Aorta (tissue), 5 donors: ENCODE measurements around the gene JAG2. TPM values are rescaled to one million over a fixed set of nuclear protein-coding genes. Genes with fewer than 3 reads are reported as not detected.

Experiments
- ATAC-seq: fragments of 200-7000 bp; cut with Tn5 transposase; one replicate; pipeline ENCODE4 v1.9.1; 2022; ENCODE audit warnings: moderate library complexity; ENCODE audit not compliant: low FRiP score
- DNase-seq, 2 donors: peaks; one replicate each; pipeline ENCODE4 v3.0.0-alpha.2; 2020
- H3K27ac ChIP-seq, 2 donors: one replicate each; pipeline ENCODE4 v1.5.1; 2013; ENCODE audit warnings: low read length in 2 of 2, mild to moderate bottlenecking in 2 of 2, moderate library complexity in 2 of 2, control low read depth in 1 of 2, inconsistent platforms in 1 of 2, low read depth in 1 of 2
- H3K27me3 ChIP-seq, 2 donors: one replicate each; pipeline ENCODE4 v1.6.1; 2013; ENCODE audit warnings: control low read depth in 1 of 2, low read length in 1 of 2, mild to moderate bottlenecking in 1 of 2, moderate library complexity in 1 of 2; ENCODE audit not compliant: insufficient read depth in 2 of 2, control insufficient read depth in 1 of 2
- H3K36me3 ChIP-seq, 2 donors: one replicate each; pipeline ENCODE4 v1.6.1; 2013; ENCODE audit warnings: control low read depth in 1 of 2, low read length in 1 of 2, mild to moderate bottlenecking in 1 of 2; ENCODE audit not compliant: insufficient read depth in 2 of 2, control insufficient read depth in 1 of 2
- H3K4me1 ChIP-seq, 2 donors: one replicate each; pipeline ENCODE4 v1.6.1; 2013; ENCODE audit warnings: low read length in 2 of 2, control low read depth in 1 of 2, mild to moderate bottlenecking in 1 of 2, moderate library complexity in 1 of 2; ENCODE audit not compliant: insufficient read depth in 2 of 2, control insufficient read depth in 1 of 2
- H3K4me3 ChIP-seq, 2 donors: one replicate each; pipeline ENCODE4 v1.5.1; 2013; ENCODE audit warnings: low read length in 2 of 2, control low read depth in 1 of 2, mild to moderate bottlenecking in 1 of 2
- H3K9me3 ChIP-seq: one replicate; pipeline ENCODE4 v1.6.1; 2013; ENCODE audit warnings: mild to moderate bottlenecking, low read length; ENCODE audit not compliant: control insufficient read depth
- WGBS, 2 donors: extraction: QIAGEN DNeasy Blood & Tissue Kit; methylation state at CpG; one replicate each; pipeline ENCODE4 v1.1.7; 2013; 5-methylcytosine and 5-hydroxymethylcytosine counted together
- intact Hi-C, 2 donors: fragments of 100-400 bp; cut with DNase I; formaldehyde crosslinking; loops; one replicate each; pipeline versions ENCODE4 v1.14.2 to v1.15.0; 2022
- polyA plus RNA-seq, 2 donors: library from polyadenylated mRNA; stranded (reverse); fragments of 200-250 nt; gene quantifications; one replicate each; pipeline ENCODE4 v1.2.3, GENCODE V29; 2013
- total RNA-seq, 2 donors: library from RNA; stranded (reverse); fragmentation: NEBNext Ultra II Directional; extraction: Animal tissue kit (Norgen Biotek cat#: 25700); gene quantifications; one replicate each; pipeline ENCODE4 v1.2.1, GENCODE V29; 2021
- donor health status: healthy with polysubstance abuse.
- donor health status: Bipolar disorder and iron deficiency.
- donor health status: DM: no; HTN: no; CAD: no.
- donor health status: DM: no; HTN: no; CAD: no.
- donor health status: DM: yes; HTN: yes; CAD: no.

Gene JAG2
- total and polyA plus RNA-seq, 4 donors = 0.13 to 32.1 (median 8.1) TPM

DNA sequence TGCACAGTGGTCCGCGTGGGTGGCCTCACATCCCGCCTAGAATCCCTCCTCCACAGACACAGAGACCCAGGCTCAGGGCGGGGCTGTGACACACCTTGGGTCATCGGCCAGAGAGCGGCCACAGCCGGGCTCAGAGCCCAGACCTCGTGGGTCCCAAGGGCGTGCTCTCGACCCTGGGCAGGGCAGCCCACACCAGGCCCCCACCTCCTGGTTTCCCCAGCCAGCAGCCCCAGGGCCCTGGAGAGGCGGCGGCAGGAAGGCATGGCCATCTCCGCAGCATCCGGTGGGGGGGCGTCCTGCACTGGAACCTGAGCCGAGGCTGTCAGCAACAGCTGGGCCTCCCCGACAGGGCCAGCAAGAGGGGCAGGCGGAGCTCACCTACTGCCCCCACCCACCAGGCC, 15.2 kb downstream of the JAG2 start:
- H3K4me3 ChIP-seq = no peak overlapping the region
- 85 to 86% methylated on average over 16 to 18 of the region's 18 CpGs for WGBS, 2 donors
- no peaks in the 10 kb centered on the region for H3K36me3 ChIP-seq
- no peaks in the 10 kb centered on the region for H3K27me3 ChIP-seq
- no peaks in the 10 kb centered on the region for H3K9me3 ChIP-seq
- DNase-seq (peak in 1 of 2 donors; percentile 82), ATAC-seq (peak; percentile 44)
- no peaks in the 10 kb centered on the region for H3K4me1 ChIP-seq
- intact Hi-C loops = no loop called here
- no peak overlapping the region for H3K27ac ChIP-seq

DNA sequence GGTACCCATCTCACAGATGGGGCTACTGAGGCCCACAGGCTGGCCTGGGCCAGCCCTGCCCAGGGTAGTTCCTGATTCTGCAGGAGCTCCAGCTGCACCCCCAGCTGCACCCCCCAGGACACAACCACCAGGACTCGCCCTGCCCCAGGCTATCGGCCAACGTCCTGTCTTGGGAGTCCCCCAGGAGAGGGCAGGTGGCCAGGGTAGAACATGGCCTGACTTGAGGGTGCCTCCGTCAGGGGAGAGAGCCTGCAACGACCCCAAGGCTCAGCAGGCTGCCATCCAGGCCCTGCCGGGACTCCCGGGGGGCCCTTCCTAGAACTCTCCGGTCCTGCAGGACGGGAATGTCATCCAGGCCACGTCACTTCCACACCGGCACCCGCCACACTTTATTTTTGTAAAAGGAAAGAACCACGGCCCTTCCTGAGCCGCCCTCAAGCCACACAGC, 15.8 kb downstream of the JAG2 start:
- no peaks in the 10 kb centered on the region for H3K36me3 ChIP-seq
- H3K4me1 ChIP-seq = no peaks in the 10 kb centered on the region
- intact Hi-C loops = no loop called here
- H3K27ac ChIP-seq = no peak overlapping the region
- no peaks in the 10 kb centered on the region for H3K27me3 ChIP-seq
- DNase-seq (peak; percentile 29 to 65), ATAC-seq (peak; percentile 5)
- no peak overlapping the region for H3K4me3 ChIP-seq
- 74 to 79% methylated on average over 14 of the region's 14 CpGs for WGBS, 2 donors
- no peaks in the 10 kb centered on the region for H3K9me3 ChIP-seq

DNA sequence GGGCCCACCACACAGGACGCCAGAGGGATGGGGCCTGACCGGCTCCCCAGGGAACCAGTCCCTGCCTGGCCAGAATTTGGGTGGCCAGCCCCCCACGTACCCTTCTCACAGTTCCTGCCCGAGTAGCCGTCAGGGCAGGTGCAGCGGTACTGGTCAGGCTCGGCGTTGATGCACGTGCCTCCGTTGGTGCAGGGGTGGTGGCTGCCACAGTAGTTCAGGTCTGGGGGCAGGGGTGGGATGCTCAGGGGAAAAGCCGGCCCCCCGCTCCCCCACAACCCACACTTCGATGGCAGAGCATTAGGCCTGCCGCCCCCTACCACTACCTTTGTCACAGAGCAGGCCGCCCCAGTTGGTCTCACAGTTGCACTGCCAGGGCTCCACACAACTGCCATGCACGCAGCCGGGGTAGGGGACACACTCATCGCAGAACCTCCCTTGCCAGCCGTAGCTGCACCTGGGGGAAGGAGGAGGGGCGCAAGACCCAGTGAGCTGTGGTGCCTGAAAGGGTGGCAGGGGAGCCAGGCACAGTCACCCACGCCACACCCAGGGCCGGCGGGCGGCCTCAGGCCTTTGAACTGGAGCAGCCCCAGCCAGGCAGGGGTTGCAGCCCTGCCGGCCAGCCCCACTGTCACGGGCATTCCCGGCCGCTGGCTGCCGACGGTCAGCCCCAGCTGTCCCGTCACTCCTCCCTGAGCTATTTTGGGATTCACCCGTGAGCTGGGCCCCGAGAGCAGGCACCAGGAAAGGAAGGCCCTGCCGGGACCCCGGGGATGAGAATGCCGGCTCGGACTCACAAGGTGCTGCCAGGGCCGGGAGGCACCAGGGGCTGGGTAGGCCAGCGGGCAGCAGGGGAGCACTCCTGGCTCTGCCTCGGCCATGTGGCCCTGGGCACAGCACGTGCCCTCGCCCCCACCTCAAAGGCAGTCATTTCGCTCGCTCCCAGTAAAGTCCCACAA, 16.5 kb downstream of the JAG2 start:
- intact Hi-C loops = no loop called here
- H3K36me3 ChIP-seq = no peaks in the 10 kb centered on the region
- ATAC-seq = no peak
- DNase-seq = peak; percentile 40 to 73
- H3K27ac ChIP-seq = no peak overlapping the region
- H3K4me3 ChIP-seq = no peak overlapping the region
- no peaks in the 10 kb centered on the region for H3K27me3 ChIP-seq
- H3K4me1 ChIP-seq = no peaks in the 10 kb centered on the region
- WGBS, 2 donors = 89% methylated on average over 44 of the region's 44 CpGs
- H3K9me3 ChIP-seq = no peaks in the 10 kb centered on the region

- ATAC-seq = no peak
- Histone ChIP-seq H3K4me3 (no peak overlapping the region), H3K36me3 (no peaks in the 10 kb centered on the region), H3K9me3 (no peaks in the 10 kb centered on the region), H3K4me1 (no peaks in the 10 kb centered on the region), H3K27me3 (no peaks in the 10 kb centered on the region), H3K27ac (no peak overlapping the region)
- 89 to 91% methylated on average over 36 to 37 of the region's 37 CpGs for WGBS, 2 donors
- intact Hi-C loops = no loop called here
- peak; percentile 35 to 70 for DNase-seq
Observed at GRCh38 chr14:105151084-105151837, 17.3 kb downstream of the JAG2 start.

- H3K4me1 ChIP-seq = no peaks in the 10 kb centered on the region
- DNase-seq = peak; percentile 39 to 74
- intact Hi-C loops = no loop called here
- no peak for ATAC-seq
- H3K27me3 ChIP-seq = no peaks in the 10 kb centered on the region
- H3K4me3 ChIP-seq = no peak overlapping the region
- no peak overlapping the region for H3K27ac ChIP-seq
- WGBS, 2 donors = 90 to 91% methylated on average over 27 to 35 of the region's 35 CpGs
- no peaks in the 10 kb centered on the region for H3K9me3 ChIP-seq
- H3K36me3 ChIP-seq = no peaks in the 10 kb centered on the region
Observed at GRCh38 chr14:105150368-105151083, 18.1 kb downstream of the JAG2 start.

GRCh38 chr14:105150026-105150367, 18.6 kb downstream of the JAG2 start:
- DNase-seq = peak in 1 of 2 donors; percentile 47
- no peak for ATAC-seq
- Histone ChIP-seq H3K27me3 (no peaks in the 10 kb centered on the region), H3K4me1 (no peaks in the 10 kb centered on the region), H3K27ac (no peak overlapping the region), H3K9me3 (no peaks in the 10 kb centered on the region), H3K4me3 (no peak overlapping the region), H3K36me3 (no peaks in the 10 kb centered on the region)
- intact Hi-C loops = no loop called here
- WGBS, 2 donors = 92% methylated on average over 3 to 4 of the region's 4 CpGs

DNA sequence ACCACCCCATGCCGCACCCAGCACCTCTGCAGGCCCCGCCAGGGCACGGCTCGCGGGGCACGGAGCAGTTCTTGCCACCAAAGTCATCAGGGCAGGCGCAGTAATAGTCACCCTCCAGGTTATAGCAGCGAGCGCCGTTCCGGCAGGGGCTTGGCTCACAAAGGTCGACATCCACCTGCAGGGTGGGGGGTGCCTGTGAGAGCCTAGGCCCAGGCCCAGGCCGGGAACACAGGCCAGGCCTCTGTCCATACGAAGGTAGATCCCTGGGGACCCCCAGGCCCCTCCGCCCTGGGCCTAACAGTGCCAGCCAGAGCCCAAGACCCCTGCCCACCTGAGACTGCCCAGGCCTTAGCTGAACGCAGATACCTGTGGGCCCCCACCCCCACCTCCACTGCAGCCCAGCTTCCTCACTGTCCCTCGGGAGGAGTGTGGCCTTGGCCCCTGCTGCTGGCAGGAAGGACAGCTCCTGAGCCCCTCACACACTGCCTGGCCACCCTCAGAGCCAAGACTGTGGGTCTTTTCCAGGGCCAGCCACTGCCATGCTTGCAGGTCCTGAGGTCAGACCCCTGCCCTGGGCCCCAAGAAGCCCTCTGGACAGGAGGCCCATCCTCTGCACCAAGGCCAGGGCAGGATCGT, 19.3 kb downstream of the JAG2 start:
- no peaks in the 10 kb centered on the region for H3K36me3 ChIP-seq
- ATAC-seq (no peak), DNase-seq (peak; percentile 40 to 65)
- WGBS, 2 donors = 92 to 94% methylated on average over 18 of the region's 18 CpGs
- H3K4me3 ChIP-seq = no peak overlapping the region
- intact Hi-C loops = no loop called here
- H3K9me3 ChIP-seq = no peaks in the 10 kb centered on the region
- H3K27me3 ChIP-seq = no peaks in the 10 kb centered on the region
- no peaks in the 10 kb centered on the region for H3K4me1 ChIP-seq
- no peak overlapping the region for H3K27ac ChIP-seq

DNA sequence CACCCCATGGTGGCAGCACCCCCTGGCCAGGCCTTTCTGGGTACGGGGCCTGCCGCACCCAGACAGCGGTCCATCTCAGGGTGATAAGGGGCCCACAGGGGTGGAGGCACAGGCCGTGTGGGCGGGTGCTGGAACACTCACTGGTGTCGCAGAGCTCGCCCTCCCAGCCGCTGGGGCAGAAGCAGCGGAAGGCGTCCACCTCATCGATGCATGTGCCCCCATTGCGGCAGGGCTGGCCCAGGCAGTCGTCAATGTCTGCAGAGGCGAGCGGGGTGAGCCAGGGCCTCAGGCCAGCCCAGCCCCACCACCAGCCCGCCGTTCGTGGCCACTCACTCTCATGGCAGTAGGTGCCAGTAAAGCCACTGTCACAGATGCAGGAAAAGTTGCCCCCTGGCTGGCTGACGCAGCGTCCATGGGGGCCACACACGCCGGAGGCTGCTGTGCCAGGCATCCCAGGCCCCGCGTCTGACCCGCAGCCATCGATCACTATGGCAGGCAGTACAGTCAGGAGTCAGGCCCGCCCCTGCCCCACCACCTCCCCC, 19.9 kb downstream of the JAG2 start:
- ATAC-seq (no peak), DNase-seq (peak; percentile 47 to 68)
- Histone ChIP-seq H3K36me3 (no peaks in the 10 kb centered on the region), H3K9me3 (no peaks in the 10 kb centered on the region), H3K27me3 (no peaks in the 10 kb centered on the region), H3K27ac (no peak overlapping the region), H3K4me1 (no peaks in the 10 kb centered on the region), H3K4me3 (no peak overlapping the region)
- intact Hi-C loops = no loop called here
- 91 to 93% methylated on average over 26 to 27 of the region's 27 CpGs for WGBS, 2 donors
